ENCODE measurements around the gene BORCS6. TPM values are rescaled to one million over a fixed set of nuclear protein-coding genes. Genes with fewer than 3 reads are reported as not detected.
A peak's percentile ranks its signal among the peaks of the same experiment; 100 is the strongest.

The BORCS6 gene
- total RNA-seq, 1 donor from 2014 or later = 9.7 TPM

GRCh38 chr17:8141045-8141444 lies 48.9 kb downstream of the BORCS6 start:
- H3K36me3 Mint-ChIP-seq (ENCODE audit: low read depth, unreplicated experiment) = peaks cover 18% of the 10 kb centered on the region
- no peaks in the 10 kb centered on the region for H3K4me1 Mint-ChIP-seq (ENCODE audit: unreplicated experiment)
- H3K9me3 Mint-ChIP-seq (ENCODE audit: unreplicated experiment) = no peaks in the 10 kb centered on the region
- no peak for DNase-seq (ENCODE audit: low spot score)
- H3K4me3 Mint-ChIP-seq (ENCODE audit: unreplicated experiment) = peak overlapping the region; percentile 65
- no peak for TF ChIP-seq CTCF (IDR thresholded peaks at IDR 0.05; ENCODE audit: unreplicated experiment)
- peaks cover 14% of the 10 kb centered on the region for H3K27me3 Mint-ChIP-seq (ENCODE audit: unreplicated experiment)
- H3K27ac Mint-ChIP-seq (ENCODE audit: unreplicated experiment) = no peak overlapping the region

- DNase-seq (ENCODE audit: low spot score) = no peak
- Mint-ChIP-seq H3K27ac (ENCODE audit: unreplicated experiment) (no peak overlapping the region), H3K4me1 (ENCODE audit: unreplicated experiment) (no peaks in the 10 kb centered on the region), H3K4me3 (ENCODE audit: unreplicated experiment) (no peak overlapping the region), H3K27me3 (ENCODE audit: unreplicated experiment) (peaks cover 12% of the 10 kb centered on the region), H3K36me3 (ENCODE audit: low read depth, unreplicated experiment) (peaks cover 16% of the 10 kb centered on the region), H3K9me3 (ENCODE audit: unreplicated experiment) (no peaks in the 10 kb centered on the region)
- TF ChIP-seq CTCF (IDR thresholded peaks at IDR 0.05; ENCODE audit: unreplicated experiment) = no peak
Observed at GRCh38 chr17:8140065-8141029, 49.6 kb downstream of the BORCS6 start.

- Mint-ChIP-seq H3K4me1 (ENCODE audit: unreplicated experiment) (no peaks in the 10 kb centered on the region), H3K36me3 (ENCODE audit: low read depth, unreplicated experiment) (peaks cover 14% of the 10 kb centered on the region), H3K27ac (ENCODE audit: unreplicated experiment) (no peak overlapping the region), H3K27me3 (ENCODE audit: unreplicated experiment) (peaks cover 9% of the 10 kb centered on the region), H3K4me3 (ENCODE audit: unreplicated experiment) (no peak overlapping the region), H3K9me3 (ENCODE audit: unreplicated experiment) (no peaks in the 10 kb centered on the region)
- peak; percentile 84 for TF ChIP-seq CTCF (IDR thresholded peaks at IDR 0.05; ENCODE audit: unreplicated experiment)
- peak; percentile 99 for DNase-seq (ENCODE audit: low spot score)
Observed at GRCh38 chr17:8138672-8139371, 51.2 kb downstream of the BORCS6 start.

- Mint-ChIP-seq H3K9me3 (ENCODE audit: unreplicated experiment) (no peaks in the 10 kb centered on the region), H3K36me3 (ENCODE audit: low read depth, unreplicated experiment) (peaks cover 11% of the 10 kb centered on the region), H3K4me3 (ENCODE audit: unreplicated experiment) (no peak overlapping the region), H3K27ac (ENCODE audit: unreplicated experiment) (no peak overlapping the region), H3K4me1 (ENCODE audit: unreplicated experiment) (no peaks in the 10 kb centered on the region), H3K27me3 (ENCODE audit: unreplicated experiment) (peaks cover 7% of the 10 kb centered on the region)
- TF ChIP-seq CTCF (IDR thresholded peaks at IDR 0.05; ENCODE audit: unreplicated experiment) = no peak
- no peak for DNase-seq (ENCODE audit: low spot score)
Observed at GRCh38 chr17:8138374-8138671, 51.7 kb downstream of the BORCS6 start.

Small RNAs within 50 kb of the gene (microRNA-seq; reads per million reads assigned to microRNA genes)
- gene MIR4521 (ENCODE audit: unreplicated experiment) (56.6 reads per million, percentile 78 among the genes with 10 or more reads in this experiment), gene MIR6883 (ENCODE audit: unreplicated experiment) (not detected)

Other genes with a start within 250 kb of the BORCS6 start
- not detected for gene GUCY2D, start 187.6 kb downstream of the BORCS6 start, total RNA-seq (ENCODE audit: unreplicated experiment)
- 0.13 TPM for gene ALOX15B, start 151.1 kb downstream of the BORCS6 start, total RNA-seq (ENCODE audit: unreplicated experiment)
- 1.7 TPM for gene ALOX12B, start 102.5 kb downstream of the BORCS6 start, total RNA-seq (ENCODE audit: unreplicated experiment)
- gene ALOXE3, start 71.7 kb downstream of the BORCS6 start, total RNA-seq (ENCODE audit: unreplicated experiment) = not detected
- gene HES7, start 66.1 kb downstream of the BORCS6 start, total RNA-seq (ENCODE audit: unreplicated experiment) = 3.3 TPM
- 30.0 TPM for gene PER1, start 37.8 kb downstream of the BORCS6 start, total RNA-seq (ENCODE audit: unreplicated experiment)
- gene VAMP2, start 27.2 kb downstream of the BORCS6 start, total RNA-seq (ENCODE audit: unreplicated experiment) = 19.8 TPM
- 14.6 TPM for gene TMEM107, start 13.8 kb downstream of the BORCS6 start, total RNA-seq (ENCODE audit: unreplicated experiment)
- gene AURKB, start 20.4 kb upstream of the BORCS6 start, total RNA-seq (ENCODE audit: unreplicated experiment) = 21.4 TPM
- gene CTC1, start 57.9 kb upstream of the BORCS6 start, total RNA-seq (ENCODE audit: unreplicated experiment) = 41.3 TPM
- gene PFAS, start 59.1 kb upstream of the BORCS6 start, total RNA-seq (ENCODE audit: unreplicated experiment) = 67.0 TPM
- 22.0 TPM for gene RANGRF, start 98.5 kb upstream of the BORCS6 start, total RNA-seq (ENCODE audit: unreplicated experiment)
- 6.9 TPM for gene SLC25A35, start 105.2 kb upstream of the BORCS6 start, total RNA-seq (ENCODE audit: unreplicated experiment)
- 113 TPM for gene ARHGEF15, start 120.1 kb upstream of the BORCS6 start, total RNA-seq (ENCODE audit: unreplicated experiment)
- not detected for gene ODF4, start 149.7 kb upstream of the BORCS6 start, total RNA-seq (ENCODE audit: unreplicated experiment)
- gene RPL26, start 193.0 kb upstream of the BORCS6 start, total RNA-seq (ENCODE audit: unreplicated experiment) = 1,901 TPM
- gene RNF222, start 207.6 kb upstream of the BORCS6 start, total RNA-seq (ENCODE audit: unreplicated experiment) = not detected
- gene NDEL1, start 245.7 kb upstream of the BORCS6 start, total RNA-seq (ENCODE audit: unreplicated experiment) = 82.4 TPM